CD4-positive, alpha-beta T cell treated with Interferon gamma for 1 hour (primary cell): ENCODE data around the gene STK32C.

ENCODE experiments used
- DNase-seq: peaks from one replicate; pipeline ENCODE4 v3.0.0-alpha.2; 2020

The STK32C gene

GRCh38 chr10:132206806-132207535 lies 100.8 kb downstream of the STK32C start:
- no peak for DNase-seq

GRCh38 chr10:132206377-132206745 lies 101.4 kb downstream of the STK32C start:
- DNase-seq, result no peak

- no peak for DNase-seq
These were observed 101.9 kb downstream of the STK32C start for GRCh38 chr10:132205650-132206376.

GRCh38 chr10:132204781-132205473 lies 102.8 kb downstream of the STK32C start:
- DNase-seq, result no peak

GRCh38 chr10:132204078-132204780 lies 103.5 kb downstream of the STK32C start:
- DNase-seq, result no peak

- no peak for DNase-seq
These were observed 104.3 kb downstream of the STK32C start for GRCh38 chr10:132203256-132204077.

- DNase-seq, result no peak
These were observed 105.4 kb downstream of the STK32C start for GRCh38 chr10:132202070-132202970.

- DNase-seq, result no peak
These were observed 106.4 kb downstream of the STK32C start for GRCh38 chr10:132201111-132201969.

- DNase-seq, result no peak
These were observed 107.2 kb downstream of the STK32C start for GRCh38 chr10:132200344-132201110.

GRCh38 chr10:132199854-132200311 lies 107.9 kb downstream of the STK32C start:
- no peak for DNase-seq

- no peak for DNase-seq
These were observed 108.4 kb downstream of the STK32C start for GRCh38 chr10:132199268-132199853.

- no peak for DNase-seq
These were observed 109.2 kb downstream of the STK32C start for GRCh38 chr10:132198381-132199181.

GRCh38 chr10:132198068-132198370 lies 109.7 kb downstream of the STK32C start:
- no peak for DNase-seq

- DNase-seq, result no peak
These were observed 110.3 kb downstream of the STK32C start for GRCh38 chr10:132197271-132198067.

GRCh38 chr10:132196178-132197113 lies 111.3 kb downstream of the STK32C start:
- DNase-seq, result no peak
